ENCODE data around the gene DNM2.

DNA sequence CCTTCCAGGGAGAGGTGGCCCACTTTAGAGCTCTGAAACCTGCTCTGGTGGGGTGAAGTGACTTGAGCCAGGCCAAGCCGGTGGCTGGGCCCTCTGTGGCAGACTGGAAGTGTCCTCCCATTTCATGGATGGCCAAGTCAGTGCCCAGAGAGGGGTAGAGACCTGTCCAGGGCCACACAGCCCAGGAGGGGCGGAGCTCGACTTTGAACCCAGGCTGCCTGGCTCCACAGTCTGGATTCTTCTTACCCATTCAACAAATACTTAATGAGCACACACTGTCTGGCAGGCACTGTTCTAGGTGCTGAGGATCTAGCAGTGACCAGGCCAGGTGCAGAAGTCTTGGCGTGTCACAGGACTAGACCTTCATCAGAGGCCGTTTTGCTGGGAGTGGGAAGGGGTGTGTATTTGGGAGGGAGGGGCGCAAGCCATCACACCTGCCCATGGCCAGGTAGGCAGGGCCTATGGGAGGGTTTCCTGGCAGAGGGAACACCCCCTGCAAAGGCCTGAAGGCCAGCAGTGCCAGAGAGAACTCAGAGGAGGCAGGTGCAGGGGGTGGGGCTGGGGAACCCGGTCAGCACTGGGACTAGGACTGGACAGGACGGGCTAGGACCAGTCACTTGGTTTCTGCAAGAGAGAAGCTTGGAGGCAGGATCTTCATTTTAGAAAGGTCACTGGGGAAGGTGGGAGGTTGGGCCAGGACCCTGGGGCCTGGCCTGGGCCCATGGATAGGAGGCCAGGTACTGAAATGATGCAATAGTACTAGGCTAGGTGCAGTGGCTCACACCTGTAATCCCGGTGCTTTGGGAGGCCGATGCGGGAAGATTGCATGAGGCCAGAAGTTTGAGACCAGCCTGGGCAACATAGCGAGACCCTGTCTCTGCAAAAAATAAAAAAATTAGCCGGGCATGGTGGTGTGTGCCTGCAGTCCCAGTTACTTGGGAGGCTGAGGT is 31.8 kb downstream of the DNM2 start:
- TF ChIP-seq ZNF384 (IDR thresholded peaks at IDR 0.05) (no peak), LEF1 (IDR thresholded peaks at IDR 0.05; ENCODE audit: borderline replicate concordance) (no peak), ELF4 (IDR thresholded peaks at IDR 0.05) (no peak), HDGF (IDR thresholded peaks at IDR 0.05; ENCODE audit: borderline replicate concordance) (no peak), BHLHE40 (IDR thresholded peaks at IDR 0.05; ENCODE audit: borderline replicate concordance) (no peak), FOXM1 (IDR thresholded peaks at IDR 0.05; ENCODE audit: borderline replicate concordance) (no peak), SP1 (IDR thresholded peaks at IDR 0.05) (no peak), L3MBTL2 (conservative IDR thresholded peaks at IDR 0.05) (no peak), FOXK2 (IDR thresholded peaks at IDR 0.05) (no peak), TARDBP (IDR thresholded peaks at IDR 0.05) (no peak), FOXA1 (IDR thresholded peaks at IDR 0.05) (no peak), ARNT (IDR thresholded peaks at IDR 0.05) (no peak), NFRKB (IDR thresholded peaks at IDR 0.05) (no peak)
- TF ChIP-seq, protein P1, sequence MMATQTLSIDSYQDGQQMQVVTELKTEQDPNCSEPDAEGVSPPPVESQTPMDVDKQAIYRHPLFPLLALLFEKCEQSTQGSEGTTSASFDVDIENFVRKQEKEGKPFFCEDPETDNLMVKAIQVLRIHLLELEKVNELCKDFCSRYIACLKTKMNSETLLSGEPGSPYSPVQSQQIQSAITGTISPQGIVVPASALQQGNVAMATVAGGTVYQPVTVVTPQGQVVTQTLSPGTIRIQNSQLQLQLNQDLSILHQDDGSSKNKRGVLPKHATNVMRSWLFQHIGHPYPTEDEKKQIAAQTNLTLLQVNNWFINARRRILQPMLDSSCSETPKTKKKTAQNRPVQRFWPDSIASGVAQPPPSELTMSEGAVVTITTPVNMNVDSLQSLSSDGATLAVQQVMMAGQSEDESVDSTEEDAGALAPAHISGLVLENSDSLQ (IDR thresholded peaks at IDR 0.05) = no peak

Data from HEK293T (cell line).